ENCODE results near the gene CTTN.

DNA sequence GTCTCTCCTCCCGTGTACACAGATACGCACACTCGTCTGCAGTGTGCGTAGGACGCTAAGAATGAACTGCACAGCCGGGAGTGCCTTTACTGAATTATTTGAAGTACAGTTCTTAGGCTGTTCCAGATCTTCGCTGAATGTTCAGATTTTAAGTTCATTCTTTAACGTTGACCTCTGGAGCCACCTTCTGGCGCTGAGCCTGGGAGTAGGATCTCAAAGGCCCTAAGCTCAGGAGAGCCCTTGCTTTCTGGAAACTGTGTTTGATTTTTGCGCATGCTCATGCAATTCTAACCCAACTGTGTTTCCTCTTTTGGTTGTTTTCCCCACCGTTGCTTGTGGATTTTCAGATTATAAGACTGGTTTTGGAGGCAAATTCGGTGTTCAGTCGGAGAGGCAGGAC, 22.8 kb downstream of the CTTN start:
- TF ChIP-seq CREB1 (IDR thresholded peaks at IDR 0.05; ENCODE audit: low read depth): no peak
- TF ChIP-seq, protein P1, sequence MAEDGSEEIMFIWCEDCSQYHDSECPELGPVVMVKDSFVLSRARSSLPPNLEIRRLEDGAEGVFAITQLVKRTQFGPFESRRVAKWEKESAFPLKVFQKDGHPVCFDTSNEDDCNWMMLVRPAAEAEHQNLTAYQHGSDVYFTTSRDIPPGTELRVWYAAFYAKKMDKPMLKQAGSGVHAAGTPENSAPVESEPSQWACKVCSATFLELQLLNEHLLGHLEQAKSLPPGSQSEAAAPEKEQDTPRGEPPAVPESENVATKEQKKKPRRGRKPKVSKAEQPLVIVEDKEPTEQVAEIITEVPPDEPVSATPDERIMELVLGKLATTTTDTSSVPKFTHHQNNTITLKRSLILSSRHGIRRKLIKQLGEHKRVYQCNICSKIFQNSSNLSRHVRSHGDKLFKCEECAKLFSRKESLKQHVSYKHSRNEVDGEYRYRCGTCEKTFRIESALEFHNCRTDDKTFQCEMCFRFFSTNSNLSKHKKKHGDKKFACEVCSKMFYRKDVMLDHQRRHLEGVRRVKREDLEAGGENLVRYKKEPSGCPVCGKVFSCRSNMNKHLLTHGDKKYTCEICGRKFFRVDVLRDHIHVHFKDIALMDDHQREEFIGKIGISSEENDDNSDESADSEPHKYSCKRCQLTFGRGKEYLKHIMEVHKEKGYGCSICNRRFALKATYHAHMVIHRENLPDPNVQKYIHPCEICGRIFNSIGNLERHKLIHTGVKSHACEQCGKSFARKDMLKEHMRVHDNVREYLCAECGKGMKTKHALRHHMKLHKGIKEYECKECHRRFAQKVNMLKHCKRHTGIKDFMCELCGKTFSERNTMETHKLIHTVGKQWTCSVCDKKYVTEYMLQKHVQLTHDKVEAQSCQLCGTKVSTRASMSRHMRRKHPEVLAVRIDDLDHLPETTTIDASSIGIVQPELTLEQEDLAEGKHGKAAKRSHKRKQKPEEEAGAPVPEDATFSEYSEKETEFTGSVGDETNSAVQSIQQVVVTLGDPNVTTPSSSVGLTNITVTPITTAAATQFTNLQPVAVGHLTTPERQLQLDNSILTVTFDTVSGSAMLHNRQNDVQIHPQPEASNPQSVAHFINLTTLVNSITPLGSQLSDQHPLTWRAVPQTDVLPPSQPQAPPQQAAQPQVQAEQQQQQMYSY (CRISPR knock-in tag; IDR thresholded peaks at IDR 0.05): no peak
